ENCODE data around the gene APOBEC2.

DNA sequence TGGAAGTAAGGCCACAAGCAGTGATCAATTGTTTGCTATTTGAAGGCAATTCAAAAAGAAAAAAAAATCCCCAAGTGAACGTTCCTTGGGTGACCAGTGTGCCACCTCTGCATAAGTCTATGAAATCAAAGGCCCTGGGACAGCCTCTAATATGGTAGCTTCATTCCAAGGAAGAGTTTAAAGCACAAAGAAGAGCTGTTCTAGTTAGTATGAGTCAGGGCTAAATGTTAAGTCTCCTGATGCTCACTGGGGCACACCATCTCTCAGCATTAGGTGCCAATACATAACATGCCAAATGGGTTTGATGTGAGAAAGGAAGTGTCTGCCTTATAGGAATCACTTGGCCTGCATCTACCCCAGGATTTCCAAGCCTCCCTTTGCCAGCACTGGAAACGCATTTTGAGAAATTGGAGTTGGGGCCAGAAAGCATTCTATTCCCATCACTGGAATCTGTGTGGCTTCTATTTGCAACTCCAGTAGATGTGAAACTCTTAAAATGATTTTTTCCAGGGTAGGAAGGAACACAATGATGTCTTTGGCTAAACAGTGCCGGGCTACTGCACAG lies 27.0 kb upstream of the APOBEC2 start:
- TF ChIP-seq EZH2phosphoT487 (IDR thresholded peaks at IDR 0.05; ENCODE audit: insufficient read depth, low read depth) (no peak), EZH2 (IDR thresholded peaks at IDR 0.05; ENCODE audit: insufficient read depth, poor library complexity, severe bottlenecking) (no peak)

All from GM23248 (cell line).